ENCODE results near the gene IGFBPL1. TPM values are rescaled to one million over a fixed set of nuclear protein-coding genes. Genes with fewer than 3 reads are reported as not detected.
A peak's percentile ranks its signal among the peaks of the same experiment; 100 is the strongest.

Gene IGFBPL1
- total RNA-seq, 1 donor from 2014 or later: 0.87 TPM

GRCh38 chr9:38428062-38428461 is 3.8 kb upstream of the IGFBPL1 start:
- no peak for ATAC-seq
- intact Hi-C loops (cut with DNase I): no loop called here

GRCh38 chr9:38424918-38425317 is 664 bp upstream of the IGFBPL1 start:
- peaks cover 43% of the 10 kb centered on the region for H3K27me3 ChIP-seq
- H3K27ac ChIP-seq: no peak overlapping the region
- ATAC-seq: no peak
- H3K9me3 ChIP-seq: no peaks in the 10 kb centered on the region
- TF ChIP-seq, protein P1, sequence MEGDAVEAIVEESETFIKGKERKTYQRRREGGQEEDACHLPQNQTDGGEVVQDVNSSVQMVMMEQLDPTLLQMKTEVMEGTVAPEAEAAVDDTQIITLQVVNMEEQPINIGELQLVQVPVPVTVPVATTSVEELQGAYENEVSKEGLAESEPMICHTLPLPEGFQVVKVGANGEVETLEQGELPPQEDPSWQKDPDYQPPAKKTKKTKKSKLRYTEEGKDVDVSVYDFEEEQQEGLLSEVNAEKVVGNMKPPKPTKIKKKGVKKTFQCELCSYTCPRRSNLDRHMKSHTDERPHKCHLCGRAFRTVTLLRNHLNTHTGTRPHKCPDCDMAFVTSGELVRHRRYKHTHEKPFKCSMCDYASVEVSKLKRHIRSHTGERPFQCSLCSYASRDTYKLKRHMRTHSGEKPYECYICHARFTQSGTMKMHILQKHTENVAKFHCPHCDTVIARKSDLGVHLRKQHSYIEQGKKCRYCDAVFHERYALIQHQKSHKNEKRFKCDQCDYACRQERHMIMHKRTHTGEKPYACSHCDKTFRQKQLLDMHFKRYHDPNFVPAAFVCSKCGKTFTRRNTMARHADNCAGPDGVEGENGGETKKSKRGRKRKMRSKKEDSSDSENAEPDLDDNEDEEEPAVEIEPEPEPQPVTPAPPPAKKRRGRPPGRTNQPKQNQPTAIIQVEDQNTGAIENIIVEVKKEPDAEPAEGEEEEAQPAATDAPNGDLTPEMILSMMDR (IDR thresholded peaks at IDR 0.05): no peak
- H3K4me1 ChIP-seq: peaks cover 5% of the 10 kb centered on the region
- H3K4me3 ChIP-seq: no peak overlapping the region
- intact Hi-C loops (cut with DNase I): no loop called here
- H3K36me3 ChIP-seq: no peaks in the 10 kb centered on the region
- DNase-seq: no peak

More at GRCh38 chr9:38428062-38428461, 3.8 kb upstream of the IGFBPL1 start:
- H3K27me3 ChIP-seq: peaks cover 30% of the 10 kb centered on the region
- H3K4me1 ChIP-seq: peaks cover 5% of the 10 kb centered on the region
- no peaks in the 10 kb centered on the region for H3K9me3 ChIP-seq
- no peaks in the 10 kb centered on the region for H3K36me3 ChIP-seq
- no peak overlapping the region for H3K4me3 ChIP-seq
- DNase-seq: no peak
- H3K27ac ChIP-seq: no peak overlapping the region
- TF ChIP-seq, protein P1 (IDR thresholded peaks at IDR 0.05): no peak

GRCh38 chr9:38423273-38423972 is 831 bp downstream of the IGFBPL1 start:
- H3K36me3 ChIP-seq: no peaks in the 10 kb centered on the region
- peaks cover 5% of the 10 kb centered on the region for H3K4me1 ChIP-seq
- H3K4me3 ChIP-seq: no peak overlapping the region
- DNase-seq: no peak
- no peak overlapping the region for H3K27ac ChIP-seq
- peaks cover 43% of the 10 kb centered on the region for H3K27me3 ChIP-seq
- TF ChIP-seq, protein P1 (IDR thresholded peaks at IDR 0.05): no peak
- ATAC-seq: no peak
- H3K9me3 ChIP-seq: no peaks in the 10 kb centered on the region
- intact Hi-C loops (cut with DNase I): no loop called here

DNA sequence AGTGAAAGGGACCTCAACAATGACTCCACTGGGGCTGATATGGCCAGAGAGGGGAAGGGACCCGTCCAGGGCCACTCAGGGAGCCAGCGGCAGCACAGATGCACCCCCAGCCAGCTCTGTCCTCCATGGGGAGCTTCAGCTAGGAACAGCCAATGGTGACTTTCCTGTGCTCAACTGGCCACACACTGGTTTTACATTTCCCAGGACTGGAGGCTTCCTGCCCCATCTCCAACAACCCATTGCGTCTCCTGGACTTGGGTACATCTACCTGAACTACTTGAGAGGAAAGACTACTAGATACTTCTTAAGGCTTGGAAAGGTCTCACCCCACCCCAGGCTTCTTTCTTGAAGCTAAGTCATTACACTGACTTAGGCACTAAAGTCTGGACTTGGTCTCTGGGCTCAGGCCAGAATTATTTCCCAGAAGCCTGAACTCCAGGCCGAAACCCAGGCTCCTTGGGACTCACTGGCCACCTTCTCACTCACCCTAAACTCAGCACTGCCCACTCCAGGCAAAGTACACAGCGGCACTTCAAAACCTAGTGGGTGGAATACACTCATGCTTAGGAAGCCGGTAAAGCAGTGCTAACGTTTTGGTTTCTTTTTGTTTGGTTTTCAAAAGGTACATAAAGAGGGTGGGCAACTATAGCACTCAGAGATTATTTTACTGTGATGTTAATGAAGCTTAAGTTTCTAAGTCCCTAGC is 1.5 kb downstream of the IGFBPL1 start:
- DNase-seq (no peak), ATAC-seq (peak; percentile 56)

DNA sequence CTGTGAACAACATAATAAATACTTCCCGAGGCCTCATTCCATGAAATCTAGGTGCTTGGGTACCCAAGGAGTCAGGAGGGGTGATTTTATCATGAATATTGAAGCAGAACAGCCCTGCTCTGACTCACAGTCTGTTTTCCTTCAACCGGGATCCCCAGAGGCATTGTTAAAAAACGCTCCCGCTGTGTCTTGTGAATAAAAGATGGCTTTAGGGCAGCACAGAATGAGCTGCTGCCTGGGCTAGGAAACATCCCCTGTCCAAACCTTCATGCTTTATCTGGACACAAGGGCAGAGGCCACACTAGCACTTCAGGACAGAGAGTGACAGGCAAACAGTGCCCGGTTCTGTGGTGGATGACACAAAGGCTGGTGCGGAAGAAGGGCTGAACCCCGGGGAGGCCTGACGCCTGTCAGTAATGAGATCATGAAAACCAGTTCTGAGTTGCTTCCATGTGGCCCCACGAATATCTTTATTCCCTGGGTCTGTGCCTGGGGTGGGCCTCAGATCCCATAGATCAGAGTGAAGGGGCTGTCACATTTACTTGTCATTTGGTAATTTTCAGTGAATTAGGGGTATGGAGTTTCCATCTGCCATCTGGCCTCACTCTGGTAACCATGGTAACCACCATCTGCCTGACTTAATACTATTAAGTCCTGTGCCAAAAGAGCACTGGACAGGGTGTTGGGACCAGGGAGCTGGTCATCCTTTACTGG is 2.6 kb downstream of the IGFBPL1 start:
- Histone ChIP-seq H3K9me3 (no peaks in the 10 kb centered on the region), H3K27me3 (peaks cover 43% of the 10 kb centered on the region), H3K36me3 (no peaks in the 10 kb centered on the region), H3K27ac (no peak overlapping the region), H3K4me3 (no peak overlapping the region), H3K4me1 (peaks cover 5% of the 10 kb centered on the region)
- ATAC-seq (peak; percentile 38), DNase-seq (no peak)
- TF ChIP-seq, protein P1 (IDR thresholded peaks at IDR 0.05): no peak
- intact Hi-C loops (cut with DNase I): no loop called here

More for the DNA sequence above, 1.5 kb downstream of the IGFBPL1 start:
- TF ChIP-seq, protein P1 (IDR thresholded peaks at IDR 0.05): no peak
- intact Hi-C loops (cut with DNase I): no loop called here
- Histone ChIP-seq H3K9me3 (no peaks in the 10 kb centered on the region), H3K36me3 (no peaks in the 10 kb centered on the region), H3K4me1 (peaks cover 5% of the 10 kb centered on the region), H3K27ac (no peak overlapping the region), H3K4me3 (no peak overlapping the region), H3K27me3 (peaks cover 43% of the 10 kb centered on the region)
